ENCODE results near the gene TMEM229B.

The TMEM229B gene

DNA sequence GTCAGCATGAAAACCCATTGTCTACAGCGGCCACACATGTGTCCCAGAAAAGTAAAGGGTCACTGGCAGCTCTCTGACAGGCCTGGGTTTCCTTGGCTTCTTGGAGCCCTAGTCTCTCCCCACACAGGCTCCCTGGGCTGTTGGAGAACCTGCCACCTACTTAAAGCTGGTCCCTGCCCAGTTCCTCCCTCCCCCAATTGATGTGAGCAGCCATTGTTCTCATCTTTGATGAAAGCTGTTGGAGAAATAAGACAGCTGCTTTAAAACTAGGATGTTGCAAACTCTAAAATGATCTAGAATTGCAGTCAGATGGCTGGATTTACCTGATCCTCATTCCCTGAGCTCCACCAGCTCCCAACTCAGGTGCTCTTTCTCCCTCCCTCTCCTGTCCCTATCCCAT is 39.8 kb upstream of the TMEM229B start:
- Histone ChIP-seq H3K4me3 (ENCODE audit: insufficient read depth in 1 of 2, low read depth in 1 of 2, low read length in 2 of 2) (no peak overlapping the region), H2BK120ac (ENCODE audit: low read depth, low read length) (no peak overlapping the region), H2BK15ac (ENCODE audit: low read depth, poor library complexity, severe bottlenecking) (no peak overlapping the region), H4K8ac (ENCODE audit: low read length) (no peak overlapping the region), H2AK5ac (ENCODE audit: low read length, severe bottlenecking) (no peak overlapping the region), H2AFZ (ENCODE audit: low read depth, low read length) (no peak overlapping the region), H2BK5ac (ENCODE audit: low read depth, low read length, poor library complexity, severe bottlenecking) (no peak overlapping the region), H3K14ac (ENCODE audit: low read length in 2 of 2) (no peak overlapping the region), H3K9me3 (ENCODE audit: control insufficient read depth, low read length) (no peaks in the 10 kb centered on the region), H4K91ac (ENCODE audit: low read length) (no peak overlapping the region), H3K18ac (ENCODE audit: low read depth in 1 of 2, low read length in 2 of 2) (no peak overlapping the region), H2BK12ac (ENCODE audit: low read length in 2 of 2) (no peak overlapping the region), H3K27ac (ENCODE audit: low read length, poor library complexity, severe bottlenecking) (no peak overlapping the region), H3K27me3 (ENCODE audit: control insufficient read depth in 1 of 2, insufficient read depth in 1 of 2, low read length in 2 of 2) (peaks cover 23 to 56% of the 10 kb centered on the region in 2 experiments), H3K23ac (ENCODE audit: low read length in 2 of 2) (no peak overlapping the region), H3K4me1 (ENCODE audit: control insufficient read depth, insufficient read depth, low read depth, low read length) (peaks cover 1% of the 10 kb centered on the region), H3K79me1 (replicated peaks; ENCODE audit: low read length, poor library complexity, severe bottlenecking) (no peaks in the 10 kb centered on the region), H3K36me3 (ENCODE audit: control insufficient read depth in 1 of 2, insufficient read depth in 2 of 2, low read depth in 1 of 2, low read length in 2 of 2) (no peaks in the 10 kb centered on the region), H3K9ac (ENCODE audit: low read length) (no peak overlapping the region), H3K4ac (ENCODE audit: low read depth in 1 of 2, low read length in 2 of 2) (no peak overlapping the region), H3K4me2 (ENCODE audit: low read length, poor library complexity, severe bottlenecking) (no peak overlapping the region)
- no peak for DNase-seq
- WGBS: 73% methylated on average over 1 of the region's 1 CpG

DNA sequence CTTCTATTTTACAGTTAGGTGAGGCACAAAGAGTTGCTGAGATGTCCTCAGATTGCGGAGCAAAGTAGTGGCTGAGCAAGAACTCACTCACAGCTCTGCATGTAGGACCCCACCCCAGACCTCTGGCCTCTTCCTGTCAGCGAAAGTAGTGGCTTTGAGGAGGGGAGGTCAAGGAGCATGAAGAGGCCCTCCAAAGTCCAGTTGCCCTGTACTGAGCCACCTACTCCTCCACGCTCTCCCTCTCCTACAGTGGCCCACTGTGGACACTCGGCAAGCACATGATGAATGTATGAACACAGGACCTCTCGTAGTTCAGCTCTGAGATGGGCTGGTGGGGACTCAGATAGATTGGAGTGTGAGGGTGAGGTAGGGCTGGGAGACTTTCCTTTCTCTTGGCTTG is 39.2 kb upstream of the TMEM229B start:
- Histone ChIP-seq H2BK12ac (ENCODE audit: low read length in 2 of 2) (no peak overlapping the region), H3K9ac (ENCODE audit: low read length) (no peak overlapping the region), H2AK5ac (ENCODE audit: low read length, severe bottlenecking) (no peak overlapping the region), H2BK120ac (ENCODE audit: low read depth, low read length) (no peak overlapping the region), H2BK15ac (ENCODE audit: low read depth, poor library complexity, severe bottlenecking) (no peak overlapping the region), H3K4me3 (ENCODE audit: insufficient read depth in 1 of 2, low read depth in 1 of 2, low read length in 2 of 2) (no peak overlapping the region), H3K14ac (ENCODE audit: low read length in 2 of 2) (no peak overlapping the region), H3K27me3 (ENCODE audit: control insufficient read depth in 1 of 2, insufficient read depth in 1 of 2, low read length in 2 of 2) (peaks cover 25 to 60% of the 10 kb centered on the region in 2 experiments), H2AFZ (ENCODE audit: low read depth, low read length) (no peak overlapping the region), H3K36me3 (ENCODE audit: control insufficient read depth in 1 of 2, insufficient read depth in 2 of 2, low read depth in 1 of 2, low read length in 2 of 2) (no peaks in the 10 kb centered on the region), H3K23ac (ENCODE audit: low read length in 2 of 2) (no peak overlapping the region), H2BK5ac (ENCODE audit: low read depth, low read length, poor library complexity, severe bottlenecking) (no peak overlapping the region), H3K4me1 (ENCODE audit: control insufficient read depth, insufficient read depth, low read depth, low read length) (peaks cover 1% of the 10 kb centered on the region), H3K4ac (ENCODE audit: low read depth in 1 of 2, low read length in 2 of 2) (no peak overlapping the region), H3K9me3 (ENCODE audit: control insufficient read depth, low read length) (no peaks in the 10 kb centered on the region), H4K91ac (ENCODE audit: low read length) (no peak overlapping the region), H3K79me1 (replicated peaks; ENCODE audit: low read length, poor library complexity, severe bottlenecking) (no peaks in the 10 kb centered on the region), H3K27ac (ENCODE audit: low read length, poor library complexity, severe bottlenecking) (no peak overlapping the region), H3K4me2 (ENCODE audit: low read length, poor library complexity, severe bottlenecking) (no peak overlapping the region), H3K18ac (ENCODE audit: low read depth in 1 of 2, low read length in 2 of 2) (no peak overlapping the region), H4K8ac (ENCODE audit: low read length) (no peak overlapping the region)
- no peak for DNase-seq
- 87% methylated on average over 4 of the region's 5 CpGs for WGBS

DNA sequence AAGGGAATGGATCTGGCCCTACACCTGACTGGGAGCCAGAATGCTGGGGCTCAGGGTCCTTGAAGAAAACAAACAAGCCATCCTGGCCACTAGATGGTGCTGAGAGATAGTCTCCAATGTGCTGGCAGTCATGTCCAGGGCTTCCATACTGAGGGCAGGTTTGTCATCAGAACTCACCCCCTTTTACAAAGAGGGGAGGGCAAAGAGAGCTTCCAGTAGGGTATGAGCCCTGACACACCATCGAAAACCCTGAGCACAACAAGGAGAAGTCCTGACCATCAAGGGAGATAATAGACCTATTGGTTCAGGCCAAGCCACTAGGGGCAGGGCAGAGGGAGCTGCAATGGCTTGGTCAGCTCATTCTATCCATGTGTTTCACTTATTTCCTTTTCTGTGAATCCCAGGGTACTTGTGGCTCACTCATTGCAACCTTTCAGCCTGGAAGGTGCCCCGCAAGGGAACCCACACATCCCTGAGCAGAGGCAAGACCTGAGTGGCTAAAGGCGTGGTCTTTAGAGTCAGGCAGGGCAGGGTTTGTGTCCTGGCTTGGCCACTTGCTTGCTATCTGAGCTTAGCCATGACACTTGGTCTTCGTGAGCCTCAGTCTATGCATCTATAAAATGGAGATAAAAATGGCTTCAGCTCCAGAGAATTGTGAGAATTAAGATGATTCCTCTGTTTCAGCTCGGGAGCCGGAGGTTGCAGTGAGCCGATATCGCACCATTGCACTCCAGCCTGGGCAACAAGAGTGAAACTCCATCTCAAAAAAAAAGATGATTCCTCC is 38.3 kb upstream of the TMEM229B start:
- H2BK120ac ChIP-seq (ENCODE audit: low read depth, low read length): no peak overlapping the region
- no peak overlapping the region for H2AK5ac ChIP-seq (ENCODE audit: low read length, severe bottlenecking)
- H3K14ac ChIP-seq (ENCODE audit: low read length in 2 of 2): no peak overlapping the region
- no peak overlapping the region for H2AFZ ChIP-seq (ENCODE audit: low read depth, low read length)
- no peak overlapping the region for H2BK15ac ChIP-seq (ENCODE audit: low read depth, poor library complexity, severe bottlenecking)
- H2BK12ac ChIP-seq (ENCODE audit: low read length in 2 of 2): no peak overlapping the region
- H3K4ac ChIP-seq (ENCODE audit: low read depth in 1 of 2, low read length in 2 of 2): no peak overlapping the region
- no peak overlapping the region for H3K27ac ChIP-seq (ENCODE audit: low read length, poor library complexity, severe bottlenecking)
- H3K4me1 ChIP-seq (ENCODE audit: control insufficient read depth, insufficient read depth, low read depth, low read length): no peaks in the 10 kb centered on the region
- no peak overlapping the region for H3K18ac ChIP-seq (ENCODE audit: low read depth in 1 of 2, low read length in 2 of 2)
- WGBS: 71% methylated on average over 8 of the region's 8 CpGs
- no peak overlapping the region for H4K8ac ChIP-seq (ENCODE audit: low read length)
- peaks cover 34 to 66% of the 10 kb centered on the region in 2 experiments for H3K27me3 ChIP-seq (ENCODE audit: control insufficient read depth in 1 of 2, insufficient read depth in 1 of 2, low read length in 2 of 2)
- H3K9me3 ChIP-seq (ENCODE audit: control insufficient read depth, low read length): no peaks in the 10 kb centered on the region
- H3K36me3 ChIP-seq (ENCODE audit: control insufficient read depth in 1 of 2, insufficient read depth in 2 of 2, low read depth in 1 of 2, low read length in 2 of 2): no peaks in the 10 kb centered on the region
- DNase-seq: peak; percentile 60
- no peak overlapping the region for H3K9ac ChIP-seq (ENCODE audit: low read length)
- H3K23ac ChIP-seq (ENCODE audit: low read length in 2 of 2): no peak overlapping the region
- no peak overlapping the region for H4K91ac ChIP-seq (ENCODE audit: low read length)
- H3K79me1 ChIP-seq (replicated peaks; ENCODE audit: low read length, poor library complexity, severe bottlenecking): no peaks in the 10 kb centered on the region
- H2BK5ac ChIP-seq (ENCODE audit: low read depth, low read length, poor library complexity, severe bottlenecking): no peak overlapping the region
- no peak overlapping the region for H3K4me3 ChIP-seq (ENCODE audit: insufficient read depth in 1 of 2, low read depth in 1 of 2, low read length in 2 of 2)
- no peak overlapping the region for H3K4me2 ChIP-seq (ENCODE audit: low read length, poor library complexity, severe bottlenecking)

DNA sequence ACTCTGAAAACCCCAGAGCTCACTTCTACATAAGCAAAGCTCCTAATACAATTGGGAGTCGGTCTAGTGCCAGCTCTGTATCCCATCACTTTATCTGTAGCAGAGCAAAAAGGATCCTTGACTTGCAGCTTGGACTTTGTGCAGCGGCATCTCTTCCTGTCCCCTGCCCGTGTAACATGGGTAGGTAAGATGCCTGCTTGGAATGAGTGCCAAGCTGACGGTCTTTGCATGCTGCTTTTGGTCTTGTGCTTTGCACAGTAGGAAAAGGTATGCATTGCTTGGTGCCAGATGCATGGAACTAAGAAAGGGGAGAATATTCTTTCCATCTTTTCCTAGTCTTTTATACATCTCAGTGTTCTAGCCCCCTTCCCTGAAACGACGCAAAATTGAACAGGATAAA is 37.7 kb upstream of the TMEM229B start:
- Histone ChIP-seq H3K36me3 (ENCODE audit: control insufficient read depth in 1 of 2, insufficient read depth in 2 of 2, low read depth in 1 of 2, low read length in 2 of 2) (no peaks in the 10 kb centered on the region), H2BK12ac (ENCODE audit: low read length in 2 of 2) (no peak overlapping the region), H4K91ac (ENCODE audit: low read length) (no peak overlapping the region), H3K4me2 (ENCODE audit: low read length, poor library complexity, severe bottlenecking) (no peak overlapping the region), H3K9me3 (ENCODE audit: control insufficient read depth, low read length) (no peaks in the 10 kb centered on the region), H2BK15ac (ENCODE audit: low read depth, poor library complexity, severe bottlenecking) (no peak overlapping the region), H3K27ac (ENCODE audit: low read length, poor library complexity, severe bottlenecking) (no peak overlapping the region), H3K27me3 (ENCODE audit: control insufficient read depth in 1 of 2, insufficient read depth in 1 of 2, low read length in 2 of 2) (peaks cover 41 to 71% of the 10 kb centered on the region in 2 experiments), H3K18ac (ENCODE audit: low read depth in 1 of 2, low read length in 2 of 2) (no peak overlapping the region), H2AK5ac (ENCODE audit: low read length, severe bottlenecking) (no peak overlapping the region), H3K14ac (ENCODE audit: low read length in 2 of 2) (no peak overlapping the region), H4K8ac (ENCODE audit: low read length) (no peak overlapping the region), H2AFZ (ENCODE audit: low read depth, low read length) (no peak overlapping the region), H3K9ac (ENCODE audit: low read length) (no peak overlapping the region), H3K4me3 (ENCODE audit: insufficient read depth in 1 of 2, low read depth in 1 of 2, low read length in 2 of 2) (no peak overlapping the region), H3K4me1 (ENCODE audit: control insufficient read depth, insufficient read depth, low read depth, low read length) (no peaks in the 10 kb centered on the region), H3K4ac (ENCODE audit: low read depth in 1 of 2, low read length in 2 of 2) (no peak overlapping the region), H3K79me1 (replicated peaks; ENCODE audit: low read length, poor library complexity, severe bottlenecking) (no peaks in the 10 kb centered on the region), H3K23ac (ENCODE audit: low read length in 2 of 2) (no peak overlapping the region), H2BK5ac (ENCODE audit: low read depth, low read length, poor library complexity, severe bottlenecking) (no peak overlapping the region), H2BK120ac (ENCODE audit: low read depth, low read length) (no peak overlapping the region)
- WGBS: 75% methylated on average over 6 of the region's 6 CpGs
- no peak for DNase-seq

Data from mesenchymal stem cell (in vitro differentiated cells and primary cell).